NCI-H748 treated with DMSO at 0.1 percent for 48 hours (cell line): ENCODE measurements around the gene DNPH1.
A peak's percentile ranks its signal among the peaks of the same experiment; 100 is the strongest.

Experiments used
- DNase-seq: peaks from one replicate; lab custom pipeline; 2025; lab: John Stamatoyannopoulos, UW

Gene DNPH1

DNA sequence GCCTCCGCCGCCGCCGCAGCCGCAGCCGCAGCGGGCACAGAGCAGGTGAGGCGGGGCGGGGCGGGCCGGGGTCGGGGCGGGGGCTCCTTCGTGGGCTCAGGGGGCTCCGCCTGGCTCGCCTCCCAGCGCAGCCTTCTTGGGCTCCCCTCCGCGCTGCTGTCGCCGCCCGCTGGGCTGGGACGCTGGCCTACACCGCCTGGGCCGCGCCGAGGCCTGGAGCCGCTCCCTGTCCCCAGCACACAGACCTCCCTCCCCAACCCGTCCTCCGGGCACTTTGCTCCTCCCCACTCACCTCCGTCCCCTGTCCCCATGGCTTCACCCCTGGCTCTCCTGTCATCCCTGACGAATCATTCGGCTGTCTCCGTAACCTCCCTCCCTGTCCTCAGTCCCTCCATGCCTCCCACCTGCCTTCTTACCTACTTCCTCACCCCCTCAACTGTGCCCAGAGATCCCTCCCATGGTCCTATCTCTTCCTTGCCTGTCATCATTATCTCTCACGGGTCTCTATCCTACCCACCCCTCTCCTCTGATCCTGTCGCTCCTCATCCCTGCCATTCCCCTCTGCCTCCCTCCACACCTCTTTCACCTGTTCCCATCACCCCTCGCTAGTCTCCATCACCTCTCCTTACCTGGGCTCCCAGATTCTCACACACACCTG lies 14.5 kb upstream of the DNPH1 start:
- DNase-seq = no peak

DNA sequence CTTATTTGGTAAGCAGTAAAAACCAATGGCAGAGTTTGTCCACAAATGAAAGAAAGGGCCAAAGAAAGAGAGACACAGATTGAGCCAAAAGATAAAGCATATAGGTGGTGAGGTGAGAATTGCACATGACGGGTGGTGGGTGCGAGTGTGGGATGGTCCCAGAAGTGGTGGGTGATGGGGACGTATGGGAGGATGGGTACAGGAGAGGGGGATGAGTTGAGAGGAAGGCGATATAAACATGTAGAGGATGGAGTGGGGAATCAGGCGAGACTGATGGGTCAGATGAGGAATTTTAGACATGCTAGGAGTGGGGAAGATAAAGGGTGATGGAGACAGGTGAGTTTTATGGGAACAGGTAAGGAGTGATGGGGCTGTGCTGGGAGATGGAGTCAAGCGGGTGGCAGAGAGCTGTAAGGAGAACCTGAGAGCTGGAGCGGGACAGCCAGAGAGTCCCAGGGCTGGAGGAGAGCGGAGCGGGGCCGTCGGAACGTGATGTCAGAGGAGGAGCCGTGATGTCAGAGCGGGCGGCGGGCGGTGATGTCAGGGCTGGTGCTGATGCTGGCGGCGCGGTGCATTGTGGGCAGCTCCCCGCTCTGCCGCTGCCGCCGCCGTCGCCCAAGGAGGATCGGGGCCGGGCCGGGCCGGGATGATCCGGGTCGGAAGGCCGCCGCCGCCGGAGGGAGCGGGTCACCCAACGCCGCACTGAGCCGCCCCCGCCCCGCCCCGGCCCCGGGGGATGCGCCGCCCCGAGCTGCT lies 13.8 kb upstream of the DNPH1 start, which contains the start of gene TTBK1:
TTBK1 (plus strand) TSS at position 574 of the 756 bp plus-strand sequence. CDS start 3,180 bp downstream, outside the sequence.
- DNase-seq = peak; percentile 43

GRCh38 chr6:43241446-43241845 lies 12.2 kb upstream of the DNPH1 start:
- no peak for DNase-seq

DNA sequence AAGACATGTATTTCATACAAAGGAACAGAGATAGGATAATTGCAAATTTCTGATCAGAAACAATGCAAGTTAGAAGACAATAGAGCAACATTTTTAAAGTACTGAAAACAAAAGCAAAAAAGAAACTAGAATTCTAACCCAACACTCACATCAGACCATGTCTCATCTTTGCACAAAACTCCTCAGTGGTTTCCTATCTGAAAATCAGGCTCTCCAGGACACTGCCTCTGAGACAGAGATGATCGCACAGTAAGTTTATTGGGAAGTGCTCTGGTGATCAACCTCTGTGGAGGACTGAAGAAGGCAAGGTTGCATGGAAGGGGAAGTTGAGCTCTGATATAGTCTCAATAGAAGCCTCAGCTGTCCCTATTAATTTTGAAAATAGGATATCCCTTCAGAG lies 11.7 kb upstream of the DNPH1 start:
- no peak for DNase-seq

GRCh38 chr6:43239054-43239453 lies 9.8 kb upstream of the DNPH1 start:
- no peak for DNase-seq

GRCh38 chr6:43235841-43236240 lies 6.6 kb upstream of the DNPH1 start:
- no peak for DNase-seq

GRCh38 chr6:43231735-43232450 lies 2.6 kb upstream of the DNPH1 start:
- DNase-seq = no peak

DNA sequence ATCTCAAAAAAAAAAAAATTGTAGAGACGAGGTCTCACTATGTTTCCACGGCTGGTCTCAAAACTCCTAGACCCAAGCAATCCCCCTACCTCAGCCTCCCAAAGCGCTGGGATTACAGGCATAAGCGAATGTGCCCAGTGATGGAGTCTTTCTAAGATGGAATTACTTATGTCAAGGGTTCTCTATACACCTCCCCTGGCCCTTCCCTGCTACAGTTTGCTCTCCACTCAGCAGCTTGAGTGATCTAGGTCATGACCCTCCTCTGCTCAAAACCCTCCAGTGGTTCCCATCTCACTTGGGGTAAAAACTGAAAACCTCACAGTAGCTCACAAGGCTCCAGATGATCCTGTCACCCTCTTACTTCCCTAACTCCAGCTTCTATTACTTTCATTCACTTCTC lies 1.8 kb upstream of the DNPH1 start:
- DNase-seq = no peak

DNA sequence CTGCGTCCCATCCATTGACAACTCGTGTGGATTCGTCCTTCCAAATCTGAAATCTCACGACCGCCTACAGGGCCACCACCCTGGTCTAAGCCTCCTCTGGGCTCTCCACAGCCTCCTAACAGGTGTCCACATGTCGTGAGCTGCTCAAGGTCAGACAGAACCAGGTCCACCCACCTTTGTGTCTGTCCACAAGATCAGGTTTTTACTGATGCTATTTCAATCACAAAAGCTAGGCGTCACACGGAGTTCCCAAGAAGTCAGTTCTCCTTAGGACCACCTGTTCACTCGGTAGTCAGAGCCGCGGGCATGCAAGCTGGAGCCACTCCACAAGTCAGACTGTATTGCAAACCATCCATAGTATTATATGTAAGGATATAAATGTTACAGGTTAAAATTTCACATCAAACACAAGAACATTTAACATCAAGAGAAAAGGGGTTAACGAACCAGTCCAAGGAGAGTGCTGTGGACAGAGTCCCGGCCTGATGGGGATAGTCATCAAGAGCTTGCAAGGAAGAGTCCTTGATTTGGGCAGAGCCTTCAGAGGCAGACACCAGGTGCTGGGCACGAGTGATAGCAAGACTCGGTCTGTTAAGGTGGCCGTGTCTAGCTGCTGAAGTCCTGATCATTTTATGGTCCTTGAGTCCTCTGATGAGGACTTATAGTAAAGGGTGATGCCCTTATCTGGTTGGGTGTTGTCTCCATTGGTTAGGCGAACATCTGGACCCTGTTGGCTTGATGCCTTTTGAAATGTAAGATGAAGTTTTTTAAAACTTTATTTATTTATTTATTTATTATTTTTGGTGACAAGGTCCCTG lies 731 bp upstream of the DNPH1 start:
- no peak for DNase-seq

DNA sequence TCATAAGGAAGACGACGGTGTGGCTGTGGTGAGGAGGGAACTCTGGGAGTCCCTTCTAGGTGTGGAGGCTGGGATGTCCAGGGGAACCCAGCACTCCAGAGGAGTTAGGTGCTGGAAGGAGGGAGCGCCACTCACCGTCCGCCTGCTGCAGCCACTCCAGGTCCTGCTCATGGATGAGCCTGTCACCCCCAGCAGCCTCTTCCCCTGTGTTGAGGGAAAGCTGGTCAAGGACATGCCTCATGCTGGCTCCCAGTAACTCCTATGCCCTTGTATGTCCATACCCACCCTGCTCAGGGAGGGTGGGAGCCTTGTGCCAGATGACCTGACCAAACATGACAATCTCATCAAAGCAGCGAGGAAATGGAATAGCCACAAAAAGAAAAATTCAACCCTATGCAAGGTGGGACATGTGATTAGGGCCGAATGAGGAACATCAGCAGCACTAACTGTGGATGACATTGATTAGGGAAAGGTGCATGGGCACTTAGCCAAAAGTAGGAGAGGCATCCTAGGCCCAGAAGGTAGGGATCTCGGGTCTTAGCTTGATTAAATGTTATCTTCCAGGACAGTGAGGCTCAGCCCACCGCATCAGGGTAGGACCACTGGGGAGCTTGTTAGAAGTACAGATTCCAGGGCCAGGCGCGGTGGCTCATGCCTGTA lies 3.0 kb downstream of the DNPH1 start:
- DNase-seq = no peak

DNA sequence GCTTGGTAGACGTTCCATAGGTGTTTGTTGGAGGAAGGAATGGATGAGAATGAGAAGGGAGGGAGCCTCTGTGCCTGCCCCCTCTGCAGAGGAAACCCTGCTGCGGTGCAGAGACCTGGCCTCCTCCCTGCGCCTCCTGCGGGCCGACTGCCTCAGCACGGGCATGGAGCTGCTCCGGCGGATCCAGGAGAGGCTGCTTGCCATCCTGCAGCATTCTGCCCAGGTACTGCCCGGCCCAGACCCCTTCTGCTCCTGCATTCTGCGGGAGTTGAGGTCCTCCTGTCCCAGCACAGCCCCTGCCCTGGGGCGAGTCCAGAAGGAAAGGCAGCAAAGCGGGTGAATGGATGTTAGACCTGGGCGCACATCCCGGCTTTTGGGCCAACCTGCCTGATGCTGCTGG lies 6.1 kb downstream of the DNPH1 start:
- DNase-seq = no peak

- DNase-seq = no peak
Measured at GRCh38 chr6:43222418-43223059, 6.7 kb downstream of the DNPH1 start.

DNA sequence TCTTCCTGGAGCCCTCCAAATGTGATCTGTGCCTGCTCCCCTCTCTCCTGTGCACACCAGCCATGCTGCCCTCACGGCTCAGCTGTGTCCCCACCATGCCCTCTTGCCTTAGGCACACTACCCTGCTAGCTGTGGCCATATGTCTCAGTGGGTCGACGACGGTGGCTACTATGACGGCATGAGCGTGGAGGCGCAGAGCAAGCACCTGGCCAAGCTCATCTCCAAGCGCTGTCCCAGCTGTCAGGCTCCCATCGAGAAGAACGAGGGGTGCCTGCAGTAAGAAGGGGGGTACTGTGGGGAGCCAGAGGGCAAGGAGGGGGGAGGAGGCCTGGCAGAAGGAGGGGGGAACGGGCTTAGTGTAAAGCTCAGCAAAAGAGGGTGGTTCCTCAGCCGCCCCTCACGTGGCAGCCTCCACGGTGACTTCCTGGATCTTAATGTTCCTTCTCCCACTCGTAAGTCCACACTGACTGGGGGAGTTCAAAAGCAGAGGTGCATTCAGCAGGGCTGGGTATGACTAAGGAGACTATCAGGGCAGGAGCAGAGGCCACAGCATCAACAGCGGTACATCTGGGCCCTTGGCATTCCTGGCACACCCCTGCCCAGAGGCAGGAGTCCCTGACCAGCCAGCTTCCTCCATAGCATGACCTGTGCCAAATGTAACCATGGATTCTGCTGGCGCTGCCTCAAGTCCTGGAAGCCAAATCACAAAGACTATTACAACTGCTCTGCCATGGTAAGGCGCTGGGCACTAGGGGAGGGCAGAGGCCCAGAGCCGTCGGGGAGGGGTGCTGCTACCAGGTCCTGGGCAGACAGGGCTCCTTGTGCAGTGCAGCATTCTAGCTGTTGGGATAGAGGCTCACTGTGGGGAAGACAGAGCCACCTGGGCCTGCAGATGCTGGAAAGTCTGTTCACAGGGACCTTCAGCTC lies 8.0 kb downstream of the DNPH1 start:
- no peak for DNase-seq

- DNase-seq = no peak
Measured at GRCh38 chr6:43220439-43220951, 8.8 kb downstream of the DNPH1 start.

DNA sequence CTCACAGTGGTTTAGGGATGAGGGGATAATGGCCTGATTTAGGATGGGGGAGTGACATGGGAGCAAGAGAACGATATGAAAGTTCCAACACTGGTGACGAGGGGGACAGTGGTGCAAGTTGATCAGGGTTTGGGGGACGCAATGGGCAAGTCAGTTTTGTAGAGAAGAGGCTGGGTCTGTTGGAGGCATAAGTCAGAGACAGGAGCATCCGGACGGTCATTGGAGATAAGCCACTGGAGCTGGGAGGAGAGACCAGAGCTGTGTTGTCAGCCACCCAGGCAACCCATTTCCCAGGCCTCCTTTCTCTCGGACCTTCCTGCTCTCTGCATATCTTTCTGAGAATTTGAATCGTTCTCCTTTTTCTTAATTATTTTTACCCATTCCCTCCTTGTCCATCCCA lies 9.5 kb downstream of the DNPH1 start:
- DNase-seq = no peak

DNA sequence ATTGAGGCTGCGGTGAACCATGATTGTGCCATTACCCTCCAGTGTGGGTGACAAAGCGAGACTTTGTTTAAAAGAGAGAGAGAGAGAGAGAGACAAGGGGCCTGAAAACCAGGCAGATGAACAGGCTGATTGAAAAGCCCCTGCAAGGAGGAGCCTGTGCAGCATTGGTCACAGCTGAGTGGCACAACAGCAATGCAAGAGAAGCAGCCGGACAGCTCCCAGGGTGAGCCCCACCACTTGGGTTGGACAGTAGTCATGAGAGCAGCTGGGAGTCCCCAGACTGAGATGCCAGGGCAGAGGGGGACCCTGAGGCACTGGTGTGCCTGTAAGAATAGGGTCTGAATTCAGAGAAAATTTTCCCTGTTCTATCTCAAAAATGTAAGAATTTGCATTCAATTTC lies 10.2 kb downstream of the DNPH1 start:
- DNase-seq = no peak

DNA sequence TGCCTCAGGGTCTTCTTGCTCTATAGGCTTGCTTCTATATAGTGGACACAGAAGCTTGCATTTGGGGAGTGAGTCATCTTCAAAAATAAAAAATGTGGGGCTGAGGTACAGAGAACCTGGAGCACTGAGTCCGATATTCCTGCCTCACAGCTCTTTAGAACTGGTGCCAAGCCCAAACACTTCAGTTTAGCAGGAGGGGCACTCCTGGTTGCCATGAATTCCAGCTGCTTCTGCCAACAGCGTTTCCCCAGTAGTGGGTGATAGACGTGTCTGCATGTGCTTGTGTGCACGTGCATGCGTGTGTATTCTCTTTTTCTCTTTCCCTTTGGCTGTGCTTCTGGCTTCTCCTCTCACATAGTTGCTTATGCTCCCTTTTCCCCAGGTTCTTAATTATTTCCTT lies 11.9 kb downstream of the DNPH1 start:
- no peak for DNase-seq

GRCh38 chr6:43216200-43216599 lies 13.1 kb downstream of the DNPH1 start:
- no peak for DNase-seq

- DNase-seq = no peak
Measured at GRCh38 chr6:43215066-43215465, 14.2 kb downstream of the DNPH1 start.

GRCh38 chr6:43213431-43213830 lies 15.8 kb downstream of the DNPH1 start:
- no peak for DNase-seq
